Muscle of back (tissue), 11 donors: ENCODE measurements around the gene ITM2C. TPM values are rescaled to one million over a fixed set of nuclear protein-coding genes. Genes with fewer than 3 reads are reported as not detected.

ENCODE experiments used
- DNase-seq, 3 donors: peaks; one replicate each; pipeline versions ENCODE4 v3.0.0 to v3.0.0-alpha.2; 2013
- polyA plus RNA-seq, 10 donors: library from polyadenylated mRNA; unstranded; fragments of 120-200 nt; gene quantifications; one replicate each; pipeline ENCODE4 v1.2.1, GENCODE V29; 2013; ENCODE audit not compliant: insufficient read length in 10 of 10

ITM2C gene
- polyA plus RNA-seq, 10 donors = 122 to 273 (median 169) TPM

DNA sequence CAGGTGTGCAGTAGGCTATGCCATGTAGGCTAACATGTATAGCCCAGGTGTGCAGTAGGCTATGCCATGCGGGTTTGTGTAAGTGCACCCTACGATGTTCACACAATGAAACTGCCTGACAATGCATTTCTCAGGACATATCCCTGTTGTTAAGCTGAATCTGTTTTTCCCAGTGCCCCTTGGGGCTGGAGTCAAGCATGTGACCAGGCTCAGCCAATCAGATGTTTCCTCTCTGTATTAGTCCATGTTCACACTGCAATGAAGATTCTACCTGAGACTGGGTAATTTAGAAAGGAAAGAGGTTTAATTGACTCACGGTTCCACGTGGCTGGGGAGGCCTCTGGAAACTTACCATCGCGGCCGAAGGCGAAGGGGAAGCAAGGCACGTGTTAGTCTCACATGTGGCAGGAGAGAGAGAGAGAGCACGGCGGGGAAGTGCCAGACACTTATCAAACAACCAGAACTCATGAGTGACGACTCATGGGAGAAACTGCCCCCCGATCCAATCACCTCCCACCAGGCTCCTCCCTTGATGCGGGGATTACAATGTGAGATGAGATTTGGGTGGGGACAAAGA, 24.2 kb downstream of the ITM2C start:
- DNase-seq = no peak

DNA sequence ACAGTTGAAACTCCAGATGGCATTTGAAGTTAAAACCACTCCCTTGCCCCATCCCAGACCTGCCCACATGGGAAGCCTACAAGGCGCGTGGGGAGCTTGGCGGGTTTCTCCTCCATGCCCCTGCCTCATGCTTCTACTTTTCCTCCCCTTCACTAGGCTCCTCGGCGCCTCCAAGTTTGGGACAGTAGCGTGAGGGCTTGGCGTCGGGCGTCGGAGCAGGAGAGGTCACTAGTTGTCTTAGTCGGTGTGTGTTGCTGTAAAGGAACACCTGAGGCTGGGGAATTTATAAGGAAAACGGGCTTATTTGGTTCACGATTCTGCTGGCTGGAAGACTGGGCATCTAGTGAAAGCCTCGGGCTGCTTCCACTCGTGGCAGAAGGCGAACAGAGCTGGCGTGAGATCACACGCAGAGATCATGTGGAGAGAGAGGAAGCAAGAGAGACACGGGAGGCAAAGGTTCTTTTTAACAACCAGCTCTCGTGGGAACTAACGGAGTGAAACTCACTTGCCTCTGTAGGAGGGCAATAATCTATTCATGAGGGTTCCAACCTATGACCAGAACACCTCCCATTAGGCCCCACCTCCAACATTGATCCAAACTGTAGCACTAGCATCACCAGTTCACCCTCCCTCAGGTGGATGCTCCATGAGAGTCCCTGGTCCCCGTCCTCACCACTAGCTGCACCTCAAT, 25.3 kb downstream of the ITM2C start:
- no peak for DNase-seq

DNA sequence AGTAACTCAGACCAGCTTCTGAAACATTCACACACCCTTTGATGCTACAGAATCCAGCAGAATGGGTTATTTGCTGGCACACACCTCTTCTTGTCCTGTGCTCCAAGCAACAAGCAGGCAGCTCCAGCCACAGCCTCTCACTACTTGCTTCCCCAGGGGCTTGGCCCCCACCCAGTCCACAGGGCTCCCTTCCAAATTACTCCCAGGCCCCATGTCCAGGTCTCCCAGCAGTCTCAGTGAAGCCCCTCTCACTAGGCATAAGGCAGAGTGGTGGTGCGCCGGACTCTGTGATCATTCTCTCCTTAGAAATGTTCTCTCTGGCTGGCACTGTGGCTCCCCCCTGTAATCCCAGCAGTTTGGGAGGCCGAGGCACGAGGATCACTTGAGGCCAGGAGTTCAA, 25.9 kb downstream of the ITM2C start:
- no peak for DNase-seq

DNA sequence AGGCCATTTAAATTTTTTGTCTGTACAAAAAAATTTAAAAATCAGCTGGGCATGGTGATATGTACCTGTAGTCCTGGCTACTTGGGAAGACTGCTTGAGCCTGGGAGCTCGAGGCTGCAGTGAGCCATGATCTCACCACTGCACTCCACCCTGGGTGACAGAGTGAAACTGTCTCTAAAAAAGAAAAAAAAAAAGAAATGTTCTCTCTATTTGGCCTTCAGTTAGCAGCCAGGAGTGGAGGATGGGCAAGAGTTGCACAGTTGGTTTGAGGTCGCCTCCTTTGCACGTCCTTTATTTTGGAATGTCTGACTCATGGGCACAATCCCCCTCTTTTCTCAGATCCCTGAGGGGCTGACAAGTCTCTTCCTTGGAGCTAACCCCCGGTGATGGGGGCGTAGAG, 26.3 kb downstream of the ITM2C start:
- DNase-seq = no peak

DNA sequence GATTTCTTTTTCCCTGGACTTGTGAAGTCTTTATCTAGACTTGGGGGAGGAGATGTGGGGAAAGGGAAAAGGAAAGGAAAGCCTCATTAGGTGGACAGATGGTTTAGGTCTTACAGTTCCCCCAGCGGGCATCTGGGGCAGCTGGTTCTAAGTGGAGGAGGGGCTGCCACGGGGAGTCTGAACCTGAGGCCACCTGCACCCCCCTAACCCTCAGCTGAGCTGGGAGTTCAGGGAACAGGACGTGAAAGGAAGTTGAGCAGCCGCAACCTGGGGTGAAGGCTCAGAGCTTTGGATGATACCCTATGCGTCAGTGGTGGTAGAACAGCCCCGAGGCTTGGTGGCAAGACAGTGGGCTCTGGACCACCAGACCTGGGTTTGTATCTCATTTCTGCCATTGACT, 26.8 kb downstream of the ITM2C start:
- DNase-seq = no peak

DNA sequence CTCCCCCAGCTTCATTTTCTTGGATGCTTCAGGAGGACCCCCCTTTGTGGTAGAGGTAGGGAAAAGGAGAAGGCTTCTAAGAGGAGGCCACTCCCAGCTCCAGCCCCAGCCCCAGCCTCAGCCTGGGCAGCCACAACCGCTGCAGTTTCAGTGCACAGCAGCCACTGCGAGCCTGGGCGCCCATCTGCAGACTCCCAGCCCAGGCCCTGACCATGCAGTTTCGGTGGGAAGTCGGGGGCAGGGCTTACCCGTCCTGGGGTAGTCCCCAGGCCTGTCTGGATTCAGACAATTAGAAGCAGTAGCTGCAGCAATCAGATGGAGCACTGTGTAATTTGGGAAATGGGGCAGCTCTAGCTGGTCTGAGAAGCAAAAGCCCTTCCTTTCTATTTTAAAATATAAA, 28.6 kb downstream of the ITM2C start:
- no peak for DNase-seq

DNA sequence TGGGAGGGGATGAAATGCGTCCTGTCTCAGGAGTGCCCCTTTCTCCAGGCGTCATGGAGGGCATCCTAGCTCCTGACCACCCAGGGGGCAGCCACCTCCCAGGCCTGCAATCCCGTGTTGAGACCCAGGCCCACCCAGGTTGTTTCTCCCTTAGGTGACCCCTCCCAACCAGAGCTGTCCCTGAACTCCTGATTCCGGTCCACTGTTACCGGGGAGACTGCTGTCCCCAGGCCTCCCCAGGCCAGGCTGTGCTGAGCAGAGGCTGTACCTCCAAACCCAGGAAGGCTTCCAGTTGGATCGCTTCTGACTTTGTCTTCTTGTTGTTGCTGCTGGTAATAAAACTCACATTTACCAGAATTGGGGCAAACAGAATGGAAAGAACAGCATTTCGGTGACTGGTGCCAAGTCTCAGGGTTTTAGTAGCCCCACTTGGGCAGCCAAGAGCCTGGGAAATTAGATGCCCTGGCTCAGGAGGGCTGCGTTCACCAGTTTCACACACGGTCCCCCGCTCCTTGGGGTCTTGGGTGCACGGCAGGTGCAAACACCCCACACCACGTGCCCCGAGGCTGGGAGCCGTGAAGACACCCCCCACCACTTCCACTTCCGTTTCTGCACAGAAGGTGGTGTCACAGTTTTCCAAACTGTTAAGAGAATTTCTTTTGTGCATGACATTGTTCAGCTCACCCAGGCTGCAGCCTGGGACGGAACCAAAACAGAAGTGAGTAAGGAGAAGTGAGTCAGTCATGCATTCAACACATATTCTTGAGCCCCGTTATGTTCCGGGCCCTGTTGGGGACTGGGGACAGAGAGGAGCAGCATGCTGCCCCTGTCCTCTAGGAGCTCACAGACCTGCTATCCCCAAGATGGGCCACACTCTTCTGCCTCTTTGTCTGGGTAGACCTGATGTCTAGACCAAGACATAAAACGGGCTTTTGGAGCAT, 29.4 kb downstream of the ITM2C start:
- DNase-seq = no peak

DNA sequence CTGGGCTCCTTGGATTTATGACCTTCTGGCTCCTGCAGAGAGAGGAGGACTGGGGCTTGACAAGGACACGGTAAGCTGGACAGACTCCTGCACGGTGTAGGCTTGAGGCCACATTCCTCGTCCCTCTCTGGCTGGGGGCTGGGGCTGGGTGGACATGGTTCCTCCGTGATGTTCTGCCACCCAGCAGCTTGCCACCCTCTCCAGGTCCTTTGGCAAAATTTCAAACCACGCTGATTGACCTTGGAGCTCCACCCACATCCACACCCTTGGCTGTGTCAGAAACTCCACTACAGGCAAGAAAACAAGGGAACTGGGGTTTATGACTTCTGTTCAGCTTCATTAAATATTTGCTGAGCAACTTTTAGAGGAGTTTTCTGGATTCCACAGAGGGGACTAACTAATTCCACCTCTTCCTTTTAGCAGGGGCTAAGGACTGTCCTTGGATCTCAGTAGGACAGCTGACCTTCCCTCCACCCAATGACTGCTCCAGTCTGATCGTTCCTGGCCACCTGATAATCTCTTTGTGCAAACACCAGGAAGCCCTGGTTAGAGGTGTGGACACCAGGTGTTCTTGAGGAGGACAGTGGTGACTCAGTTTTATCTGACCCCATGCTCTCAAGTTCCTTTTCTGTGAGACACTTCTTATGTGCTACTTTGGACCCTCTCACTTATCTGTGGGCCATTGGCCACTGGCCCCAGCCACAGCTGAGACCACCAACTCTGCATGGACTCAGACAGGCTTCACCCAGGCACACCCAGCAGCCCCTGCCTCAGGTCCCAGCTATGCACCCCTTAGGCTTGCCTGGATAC, 31.0 kb downstream of the ITM2C start:
- no peak for DNase-seq

DNA sequence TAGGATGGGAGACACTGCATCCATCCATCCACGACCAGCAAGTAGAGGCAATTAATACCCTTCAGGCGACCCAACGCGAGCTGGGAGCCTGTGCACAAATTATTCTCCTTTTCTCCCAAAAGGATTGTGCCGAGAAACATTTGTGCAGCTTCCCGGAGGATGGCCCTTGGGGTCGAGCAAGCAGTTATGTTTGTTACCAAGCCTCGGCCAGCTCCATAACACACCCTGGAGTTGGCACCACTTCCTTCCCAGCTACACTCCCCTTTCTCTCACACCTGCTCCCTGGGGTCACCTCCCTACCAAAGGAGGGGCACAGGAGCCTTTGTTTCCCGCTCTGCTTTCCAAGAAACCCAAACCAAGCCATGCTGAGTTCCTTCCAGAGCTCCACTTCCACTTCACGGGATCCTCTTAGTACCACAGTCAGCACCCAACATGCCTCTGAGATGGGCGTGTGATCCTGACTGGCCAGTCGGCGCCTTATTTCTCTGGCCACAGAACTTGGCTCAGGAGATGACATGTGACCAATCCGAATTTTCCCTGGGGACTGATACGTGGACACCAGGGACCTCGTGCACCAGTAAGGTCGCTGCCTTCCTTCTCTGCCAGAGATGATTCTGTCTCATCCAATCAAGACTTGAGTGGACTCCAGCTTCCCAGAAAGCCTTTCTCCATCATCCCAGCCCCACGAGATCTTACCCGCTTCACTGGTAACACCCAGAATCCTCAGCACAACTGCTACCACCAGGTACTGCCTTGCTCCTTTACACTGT, 31.8 kb downstream of the ITM2C start:
- DNase-seq = no peak

DNA sequence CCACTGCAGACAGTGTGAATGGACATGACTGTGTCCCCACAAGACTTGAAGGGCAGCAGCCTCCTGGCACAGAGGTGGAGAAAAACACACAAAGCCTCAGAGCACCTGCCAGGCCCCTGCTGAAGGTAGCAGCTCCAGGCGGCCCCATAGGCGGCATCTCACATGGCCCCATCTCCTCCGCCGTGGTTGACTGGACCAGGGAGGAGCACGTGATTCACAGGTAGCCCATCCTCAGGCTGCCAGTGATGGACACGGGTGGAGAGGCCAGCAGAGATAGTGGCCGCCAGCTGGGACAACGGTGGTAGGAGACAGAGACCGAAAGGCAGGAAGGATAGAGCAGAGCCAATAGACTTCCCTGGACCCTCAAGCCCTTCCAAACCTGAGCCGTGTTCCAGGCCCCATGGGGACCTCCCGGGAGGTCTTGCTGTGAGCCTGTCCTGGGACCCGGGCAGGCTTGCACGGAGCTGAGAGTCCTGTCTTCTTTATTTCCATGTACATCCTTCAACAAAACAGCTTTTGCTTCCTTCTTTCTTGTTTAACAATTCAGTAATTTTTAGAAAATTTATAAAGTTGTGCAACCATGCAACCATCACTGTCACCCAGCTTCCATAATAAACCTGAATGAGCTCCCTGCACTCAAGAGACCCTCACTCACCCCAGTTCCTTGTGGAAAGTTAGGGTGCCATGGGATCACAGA, 33.4 kb downstream of the ITM2C start:
- DNase-seq = no peak

DNA sequence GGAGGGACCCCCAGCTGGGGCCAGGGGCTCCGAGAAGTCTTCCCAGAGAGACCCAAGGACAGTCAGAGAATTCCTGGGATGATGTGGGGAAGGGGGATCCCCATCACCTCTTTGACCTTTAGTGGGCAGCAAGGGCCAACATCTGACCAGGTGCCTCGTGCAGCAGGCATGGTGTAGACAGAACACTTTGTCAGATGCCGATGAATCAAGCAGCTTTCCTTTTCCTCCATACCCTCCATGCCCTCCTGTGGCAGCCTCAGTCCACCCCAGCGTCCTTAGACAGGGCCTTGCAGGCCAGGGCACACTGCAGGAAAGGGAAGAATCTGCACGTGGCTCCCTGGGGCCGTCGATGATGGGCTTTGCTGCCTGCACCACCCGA, 34.0 kb downstream of the ITM2C start:
- DNase-seq = no peak

DNA sequence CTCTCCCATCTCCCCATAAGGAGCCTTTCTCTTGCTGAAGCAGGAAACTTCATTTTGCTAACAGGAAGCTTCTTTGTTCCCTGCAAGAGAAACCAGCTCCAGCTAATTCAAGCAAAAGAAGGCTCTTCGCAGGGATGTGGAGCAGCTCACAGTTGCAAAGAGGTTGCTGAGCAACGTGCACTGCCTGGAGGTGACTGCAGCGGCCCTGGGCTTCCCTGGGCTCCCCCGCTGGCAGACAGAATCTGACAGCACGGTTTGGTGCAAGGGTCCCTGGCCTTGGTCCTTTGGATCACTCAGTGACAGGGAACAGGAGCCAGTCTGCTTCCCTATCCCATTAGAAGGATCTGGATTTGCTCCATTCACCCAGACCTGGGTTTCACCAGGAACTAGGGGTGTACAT, 34.5 kb downstream of the ITM2C start:
- DNase-seq = no peak

DNA sequence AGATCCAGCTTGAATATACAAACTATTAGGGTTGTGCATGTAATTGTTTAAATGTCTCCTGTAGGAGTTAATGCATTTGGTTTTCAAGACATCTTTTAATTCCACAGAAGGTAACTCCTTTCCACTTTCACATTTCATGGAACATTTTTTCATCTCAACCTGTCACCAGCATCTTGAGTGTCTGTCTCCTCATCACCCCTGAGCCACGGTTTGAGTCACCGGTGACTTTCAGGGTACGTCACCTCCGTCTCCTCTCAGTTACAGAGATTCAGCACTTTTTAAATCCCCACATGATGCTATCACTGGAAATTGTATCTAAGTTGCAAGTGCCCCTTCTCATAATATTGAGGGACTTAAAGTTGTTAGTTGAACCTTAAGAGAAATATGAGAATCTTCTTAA, 35.0 kb downstream of the ITM2C start:
- no peak for DNase-seq

DNA sequence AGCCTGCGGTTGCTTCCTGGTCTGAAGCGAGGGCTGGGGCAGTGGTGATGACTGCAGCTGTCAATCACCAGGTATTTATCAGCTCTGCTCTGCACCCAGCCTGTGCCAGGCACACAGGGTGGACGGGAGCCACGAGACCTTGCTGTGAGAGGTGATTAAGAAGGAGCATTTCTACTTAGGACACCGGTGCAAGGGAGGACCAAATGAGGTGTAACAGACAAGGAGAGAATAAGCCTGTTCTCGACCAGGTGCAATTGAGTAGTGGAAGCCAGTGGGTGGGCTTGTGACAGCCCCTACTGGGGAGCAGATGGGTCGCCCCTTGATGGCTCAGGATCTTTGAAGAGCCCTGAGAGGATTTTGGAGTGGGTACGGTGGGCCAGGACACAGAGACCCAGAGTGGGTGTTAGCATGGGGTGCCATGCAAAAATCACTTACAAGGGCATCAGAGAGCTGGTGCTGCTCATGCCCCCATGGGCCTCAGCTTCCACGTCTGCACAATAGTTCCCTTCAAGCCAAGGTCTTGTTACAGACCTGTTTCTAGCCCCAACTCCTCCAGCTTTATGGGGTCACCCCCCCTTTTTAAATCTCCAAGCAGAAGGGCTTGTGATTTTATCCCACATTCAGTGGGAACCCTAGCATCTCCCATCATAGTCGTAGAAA, 35.7 kb downstream of the ITM2C start:
- DNase-seq = no peak

DNA sequence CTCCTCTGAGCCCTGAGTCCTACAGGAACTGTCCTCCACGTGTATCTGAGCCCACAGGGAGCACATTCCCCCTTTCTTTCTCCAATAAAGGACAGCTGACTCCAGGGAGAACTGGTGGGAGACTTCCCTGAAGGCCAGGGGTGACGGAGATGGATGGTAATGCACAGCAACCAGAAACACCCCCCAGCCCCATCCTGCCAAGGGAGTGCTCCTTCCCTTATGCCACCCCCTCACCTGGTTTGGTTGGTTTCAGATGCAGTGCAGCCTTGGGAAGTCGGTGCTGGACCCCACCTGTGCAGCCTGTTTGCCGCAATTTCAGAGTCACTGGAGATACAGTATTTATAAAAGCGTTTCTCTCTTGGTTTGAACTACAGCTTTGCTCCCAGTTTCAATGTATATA, 36.3 kb downstream of the ITM2C start:
- DNase-seq = no peak

DNA sequence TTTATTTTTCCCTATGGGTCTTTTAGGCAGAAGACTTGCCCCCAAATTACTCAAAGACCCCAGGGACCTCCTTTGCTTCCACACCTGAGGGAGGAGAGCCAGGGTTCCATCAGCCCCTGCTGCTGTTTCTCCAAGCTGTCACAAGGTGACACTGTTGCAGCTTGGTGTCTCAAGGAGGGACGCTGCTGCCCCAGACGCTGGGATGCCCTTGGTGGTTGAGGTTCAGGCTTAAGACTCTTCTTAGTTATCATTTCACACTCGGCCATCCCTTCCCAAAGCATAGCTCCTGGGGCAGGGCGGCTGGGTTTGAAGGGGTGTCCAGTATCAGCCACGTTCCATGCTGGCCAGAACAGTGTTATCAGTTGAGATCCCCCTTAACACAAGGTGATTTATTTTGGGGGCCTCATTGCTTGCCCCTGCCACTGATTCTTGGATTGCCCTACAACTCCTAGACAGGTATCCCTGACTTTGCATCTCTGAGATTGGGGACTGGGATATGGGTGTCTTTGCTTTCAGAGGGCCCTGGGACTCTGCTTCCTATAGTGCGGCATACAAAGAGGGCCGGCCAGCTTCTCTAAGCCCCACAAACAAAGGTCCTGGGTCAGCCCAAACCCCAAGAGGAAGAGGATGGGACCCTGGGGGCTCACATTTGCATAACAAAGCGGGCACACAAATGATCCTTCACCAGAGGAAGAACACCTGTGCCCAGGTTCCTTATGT, 37.6 kb downstream of the ITM2C start:
- DNase-seq = peak; percentile 16 to 60 (median 38)

DNA sequence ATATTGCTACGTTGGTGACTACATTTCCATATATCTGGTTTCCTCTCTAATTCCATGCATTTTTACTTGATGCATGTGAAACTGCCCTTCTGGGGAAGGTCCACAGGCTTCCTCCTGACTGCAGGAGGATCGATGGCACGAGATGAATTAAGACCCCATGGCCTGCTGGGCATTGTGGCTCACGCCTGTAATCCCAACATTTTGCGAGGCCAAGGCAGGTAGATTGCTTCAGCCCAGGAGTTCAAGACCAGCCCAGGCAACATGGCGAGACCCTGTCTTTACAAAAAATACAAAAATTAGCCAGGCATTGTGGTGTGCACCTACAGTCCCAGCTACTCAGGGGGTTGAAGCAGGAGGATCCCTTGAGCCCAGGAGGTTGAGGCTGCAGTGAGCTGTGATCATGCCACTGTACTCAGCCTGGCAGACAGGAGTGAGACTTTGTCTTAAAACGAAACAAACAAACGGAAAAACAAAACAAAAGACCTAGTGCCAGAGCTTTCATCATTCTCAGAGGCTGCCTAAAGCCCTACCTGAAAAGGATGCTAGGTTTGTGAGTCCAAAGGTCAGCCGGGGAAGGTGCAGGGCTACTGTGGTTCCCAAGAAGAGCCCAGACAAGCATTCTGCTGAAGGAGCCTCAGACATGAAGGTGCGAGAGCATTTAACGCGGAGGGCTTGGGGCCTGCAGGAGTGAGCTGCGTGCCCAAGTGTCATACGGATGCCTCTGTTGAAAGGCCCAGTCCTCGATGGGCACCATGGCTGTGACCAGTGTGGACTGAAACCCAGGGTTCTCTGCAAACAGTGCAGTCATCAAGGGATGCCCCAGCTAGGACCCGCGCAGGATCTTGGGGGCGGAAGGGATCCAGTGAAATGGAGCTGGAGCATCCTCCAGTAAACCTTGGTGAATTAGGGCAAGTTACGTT, 38.7 kb downstream of the ITM2C start:
- no peak for DNase-seq

DNA sequence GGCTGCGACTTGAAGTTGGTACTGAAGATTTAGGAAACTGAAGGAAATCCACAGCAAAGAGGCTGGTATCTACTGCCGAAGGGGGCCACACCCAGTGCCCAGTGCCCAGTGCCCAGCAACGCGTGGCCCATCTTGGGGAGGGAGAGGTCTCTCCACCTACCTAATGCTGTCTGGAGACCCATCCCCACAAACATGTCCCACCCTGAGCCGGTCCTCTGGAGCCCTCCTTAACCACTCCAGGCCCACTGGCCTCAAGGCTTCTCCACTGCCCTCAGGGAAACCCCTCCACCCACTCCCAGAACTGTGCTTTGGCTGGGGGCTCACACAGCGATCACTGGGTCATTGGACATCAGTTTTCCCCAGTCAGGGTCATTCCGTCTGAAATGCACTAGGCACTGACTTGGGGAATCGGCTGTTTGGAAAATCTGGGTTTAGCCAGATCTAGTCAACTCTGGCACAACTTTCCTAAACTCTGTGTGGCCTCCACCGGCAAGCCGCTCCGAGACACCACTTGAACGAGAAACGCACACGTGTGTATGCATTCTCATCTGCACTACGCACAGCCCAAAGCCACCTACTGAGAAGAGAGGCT, 40.2 kb downstream of the ITM2C start:
- no peak for DNase-seq
